Endothelial cell of umbilical vein (primary cell): Measurements from ENCODE around the gene TGM3.

Experiments
- EZH2 ChIP-seq: IDR thresholded peaks from 2 replicates; pipeline ENCODE4 v1.6.1; 2012; ENCODE audit warnings: borderline replicate concordance, low read depth, mild to moderate bottlenecking, moderate library complexity, low read length, inconsistent platforms; ENCODE audit not compliant: severe bottlenecking
- MYC ChIP-seq: IDR thresholded peaks from one replicate; pipeline ENCODE4 v1.6.1; 2011; ENCODE audit warnings: mild to moderate bottlenecking, low read depth, low read length
- POLR2A ChIP-seq: IDR thresholded peaks from 2 replicates; pipeline ENCODE4 v1.6.1; 2012; ENCODE audit warnings: low read depth, mild to moderate bottlenecking, control low read depth, low read length
- TF ChIP-seq, protein P1 (sequence below), 2 donors: IDR thresholded peaks; 1 replicate in 1 of 2; 2 replicates in 1 of 2; pipeline ENCODE4 v1.5.1; 2011; ENCODE audit warnings: low read length in 2 of 2, mild to moderate bottlenecking in 2 of 2, moderate library complexity in 2 of 2, control low read depth in 1 of 2, inconsistent platforms in 1 of 2, low read depth in 1 of 2; ENCODE audit not compliant: insufficient read depth in 1 of 2; ENCODE audit errors: extremely low read depth in 1 of 2
- TF ChIP-seq, protein P2 (sequence below): IDR thresholded peaks from 2 replicates; pipeline ENCODE4 v1.6.1; 2011; ENCODE audit not compliant: insufficient read depth, insufficient read length

GRCh38 chr20:2249935-2250334, 45.9 kb upstream of the TGM3 start:
- TF ChIP-seq, protein P1, sequence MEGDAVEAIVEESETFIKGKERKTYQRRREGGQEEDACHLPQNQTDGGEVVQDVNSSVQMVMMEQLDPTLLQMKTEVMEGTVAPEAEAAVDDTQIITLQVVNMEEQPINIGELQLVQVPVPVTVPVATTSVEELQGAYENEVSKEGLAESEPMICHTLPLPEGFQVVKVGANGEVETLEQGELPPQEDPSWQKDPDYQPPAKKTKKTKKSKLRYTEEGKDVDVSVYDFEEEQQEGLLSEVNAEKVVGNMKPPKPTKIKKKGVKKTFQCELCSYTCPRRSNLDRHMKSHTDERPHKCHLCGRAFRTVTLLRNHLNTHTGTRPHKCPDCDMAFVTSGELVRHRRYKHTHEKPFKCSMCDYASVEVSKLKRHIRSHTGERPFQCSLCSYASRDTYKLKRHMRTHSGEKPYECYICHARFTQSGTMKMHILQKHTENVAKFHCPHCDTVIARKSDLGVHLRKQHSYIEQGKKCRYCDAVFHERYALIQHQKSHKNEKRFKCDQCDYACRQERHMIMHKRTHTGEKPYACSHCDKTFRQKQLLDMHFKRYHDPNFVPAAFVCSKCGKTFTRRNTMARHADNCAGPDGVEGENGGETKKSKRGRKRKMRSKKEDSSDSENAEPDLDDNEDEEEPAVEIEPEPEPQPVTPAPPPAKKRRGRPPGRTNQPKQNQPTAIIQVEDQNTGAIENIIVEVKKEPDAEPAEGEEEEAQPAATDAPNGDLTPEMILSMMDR (IDR thresholded peaks at IDR 0.05; ENCODE audit: extremely low read depth in 1 of 2, insufficient read depth in 1 of 2, low read depth in 1 of 2, low read length in 2 of 2) = no peak
- no peak for TF ChIP-seq POLR2A
- no peak for TF ChIP-seq MYC
- no peak for TF ChIP-seq EZH2
- TF ChIP-seq, protein P2, sequence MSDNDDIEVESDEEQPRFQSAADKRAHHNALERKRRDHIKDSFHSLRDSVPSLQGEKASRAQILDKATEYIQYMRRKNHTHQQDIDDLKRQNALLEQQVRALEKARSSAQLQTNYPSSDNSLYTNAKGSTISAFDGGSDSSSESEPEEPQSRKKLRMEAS = no peak
